ENCODE results near the gene EXPH5.

DNA sequence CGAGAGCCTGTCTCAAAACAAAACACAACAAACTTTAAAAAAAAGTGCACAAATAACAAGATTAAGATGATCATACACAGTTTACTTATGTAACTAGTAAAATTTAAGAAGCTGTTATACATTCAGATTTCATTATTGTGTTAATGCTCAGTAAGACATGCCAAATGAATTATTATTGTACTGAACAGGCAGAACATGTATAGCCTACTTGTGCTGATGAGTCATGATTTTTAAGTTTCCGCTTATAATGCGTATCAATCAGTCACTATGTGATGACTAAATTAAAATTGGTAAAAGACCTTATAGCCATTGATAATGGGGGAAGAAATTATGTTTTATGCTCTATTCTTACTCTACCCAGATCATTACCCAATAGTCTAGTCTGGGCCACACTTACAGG lies 20.5 kb upstream of the EXPH5 start:
- TF ChIP-seq, protein P1, sequence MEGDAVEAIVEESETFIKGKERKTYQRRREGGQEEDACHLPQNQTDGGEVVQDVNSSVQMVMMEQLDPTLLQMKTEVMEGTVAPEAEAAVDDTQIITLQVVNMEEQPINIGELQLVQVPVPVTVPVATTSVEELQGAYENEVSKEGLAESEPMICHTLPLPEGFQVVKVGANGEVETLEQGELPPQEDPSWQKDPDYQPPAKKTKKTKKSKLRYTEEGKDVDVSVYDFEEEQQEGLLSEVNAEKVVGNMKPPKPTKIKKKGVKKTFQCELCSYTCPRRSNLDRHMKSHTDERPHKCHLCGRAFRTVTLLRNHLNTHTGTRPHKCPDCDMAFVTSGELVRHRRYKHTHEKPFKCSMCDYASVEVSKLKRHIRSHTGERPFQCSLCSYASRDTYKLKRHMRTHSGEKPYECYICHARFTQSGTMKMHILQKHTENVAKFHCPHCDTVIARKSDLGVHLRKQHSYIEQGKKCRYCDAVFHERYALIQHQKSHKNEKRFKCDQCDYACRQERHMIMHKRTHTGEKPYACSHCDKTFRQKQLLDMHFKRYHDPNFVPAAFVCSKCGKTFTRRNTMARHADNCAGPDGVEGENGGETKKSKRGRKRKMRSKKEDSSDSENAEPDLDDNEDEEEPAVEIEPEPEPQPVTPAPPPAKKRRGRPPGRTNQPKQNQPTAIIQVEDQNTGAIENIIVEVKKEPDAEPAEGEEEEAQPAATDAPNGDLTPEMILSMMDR (IDR thresholded peaks at IDR 0.05; ENCODE audit: borderline replicate concordance, extremely low read depth, low read length, poor library complexity, severe bottlenecking), result no peak
- TF ChIP-seq EZH2 (IDR thresholded peaks at IDR 0.05; ENCODE audit: borderline replicate concordance, low read depth, low read length, severe bottlenecking), result no peak
